Activated CD4-positive, CD25-positive, alpha-beta regulatory T cell treated with anti-CD3 and anti-CD28 coated beads, Interleukin-2, amount 50 U/mL, for 72 hours (primary cell): ENCODE measurements around the gene DDX1.

Experiments used
- DNase-seq: peaks from one replicate; pipeline ENCODE4 v3.0.0; 2021

Gene DDX1

DNA sequence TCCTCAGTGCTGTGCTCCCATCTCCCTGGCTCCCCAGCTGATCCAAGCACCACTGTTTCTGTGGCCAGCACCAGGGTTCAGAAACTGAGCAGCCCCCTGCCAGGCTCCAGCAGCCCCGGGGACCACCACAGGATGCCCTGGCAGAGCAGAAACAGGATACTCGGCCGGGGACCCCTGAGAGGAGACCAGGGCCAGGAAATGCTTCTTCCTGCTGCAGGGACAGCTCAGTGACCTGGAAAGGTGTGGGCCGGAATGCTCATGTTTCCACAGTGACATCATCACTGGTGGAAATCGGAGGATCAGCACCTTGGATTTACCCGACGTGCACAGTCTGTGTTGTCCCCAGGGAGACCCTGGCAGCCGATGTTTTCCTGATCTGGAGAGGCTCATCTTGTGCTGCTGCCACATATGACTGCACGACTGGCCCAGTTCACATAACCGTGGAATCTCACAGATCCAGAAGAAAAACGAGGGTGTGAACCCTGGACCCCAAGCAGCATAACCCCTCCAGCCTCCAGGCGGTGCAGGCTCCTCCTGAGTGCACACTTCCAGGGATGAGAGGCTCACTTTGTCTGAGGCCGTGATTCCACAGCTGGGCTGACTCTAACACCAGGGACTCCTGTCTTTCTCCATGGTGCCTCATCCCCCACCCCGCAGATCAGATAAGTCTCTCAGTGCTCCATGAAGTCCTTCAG, 58.0 kb downstream of the DDX1 start:
- DNase-seq = no peak

DNA sequence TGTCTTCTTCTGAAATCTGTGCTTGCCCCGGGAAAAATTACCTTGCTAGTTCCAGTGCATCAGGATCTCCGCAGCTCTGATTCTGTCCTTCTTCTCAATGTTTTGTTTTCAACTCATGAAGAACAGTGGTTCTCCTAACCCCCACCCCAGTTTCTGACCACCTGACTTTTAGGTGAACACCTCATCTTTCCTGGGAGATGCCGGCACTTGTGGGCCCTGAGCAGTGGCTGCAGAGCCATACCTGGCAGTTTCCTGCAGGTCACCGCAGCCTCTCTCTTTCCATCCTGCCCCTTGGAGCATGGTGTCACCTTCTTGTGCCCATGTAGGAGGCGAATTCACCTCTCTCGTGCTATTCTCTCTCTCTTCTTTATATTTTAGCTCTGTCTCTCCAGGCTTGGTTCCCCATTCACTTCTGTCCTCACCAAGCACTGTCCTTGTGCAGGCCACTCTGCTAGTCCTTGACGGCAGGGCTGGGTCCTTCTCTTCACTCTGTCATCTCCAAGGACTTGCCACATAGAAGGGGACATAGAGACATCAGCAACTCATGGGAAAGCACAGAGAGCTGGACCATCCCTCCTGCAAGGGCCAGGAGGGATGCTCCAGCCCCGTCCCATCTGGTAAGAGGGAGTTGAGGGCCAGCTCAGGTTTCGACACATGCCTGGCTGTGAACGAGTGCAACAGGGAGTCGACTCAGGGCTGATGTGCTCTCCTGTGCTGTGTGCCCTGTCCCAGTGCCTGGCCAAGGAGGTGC, 59.1 kb downstream of the DDX1 start:
- no peak for DNase-seq

DNA sequence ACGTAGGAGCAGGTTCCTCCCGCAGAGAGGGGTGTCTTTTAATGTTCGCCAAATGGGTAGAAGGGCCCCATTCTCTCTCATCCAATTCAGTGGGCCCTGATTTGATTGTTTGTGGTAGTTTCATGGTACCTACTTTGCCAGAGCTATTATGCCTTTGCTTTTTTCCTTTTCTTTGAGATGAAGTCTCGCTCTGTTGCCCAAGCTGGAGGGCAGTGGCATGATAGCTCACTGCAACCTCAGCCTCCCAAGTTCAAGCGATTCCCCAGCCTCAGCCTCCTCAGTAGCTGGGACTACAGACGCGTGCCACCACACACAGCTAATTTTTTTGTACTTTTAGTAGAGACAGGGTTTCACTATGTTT, 59.7 kb downstream of the DDX1 start:
- DNase-seq = no peak

DNA sequence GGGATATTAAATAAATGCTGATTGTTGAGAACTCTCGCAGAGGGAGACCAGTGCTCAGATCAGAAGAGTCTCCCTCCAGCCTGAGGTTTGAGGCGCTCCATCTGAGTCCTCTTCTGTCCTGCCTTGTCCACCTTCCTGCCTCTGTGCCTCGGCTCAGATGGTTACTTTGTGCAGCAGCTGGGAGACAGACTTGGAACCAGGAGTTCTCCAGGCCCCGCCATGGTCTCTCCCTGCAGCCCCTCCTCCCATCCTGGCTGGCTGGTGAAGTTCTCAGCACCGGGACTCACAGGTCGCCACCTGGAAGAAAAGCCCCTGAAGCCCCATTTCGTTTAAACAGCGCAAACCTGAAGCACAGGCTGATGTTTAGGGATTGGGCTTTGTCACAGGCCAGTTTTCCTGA, 60.6 kb downstream of the DDX1 start:
- no peak for DNase-seq

DNA sequence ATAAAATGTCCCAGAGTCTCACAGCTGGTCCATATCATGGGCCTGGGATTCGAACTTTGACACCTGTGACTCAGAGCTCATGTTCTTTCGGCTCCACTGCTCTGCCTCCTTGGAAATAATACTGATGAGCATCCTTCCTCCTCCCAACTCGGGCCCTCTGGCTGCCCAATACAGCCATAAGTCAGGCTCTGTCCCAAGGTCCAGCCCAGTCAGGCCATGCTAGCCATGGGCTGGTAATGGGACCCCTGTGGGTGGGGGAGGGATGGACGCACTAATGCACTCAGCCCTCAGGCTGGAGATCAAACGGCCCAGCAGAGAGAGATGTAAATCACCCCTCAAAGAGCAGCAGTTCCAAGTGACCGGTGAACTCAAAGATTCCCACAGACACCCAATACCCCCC, 61.1 kb downstream of the DDX1 start:
- DNase-seq = no peak

DNA sequence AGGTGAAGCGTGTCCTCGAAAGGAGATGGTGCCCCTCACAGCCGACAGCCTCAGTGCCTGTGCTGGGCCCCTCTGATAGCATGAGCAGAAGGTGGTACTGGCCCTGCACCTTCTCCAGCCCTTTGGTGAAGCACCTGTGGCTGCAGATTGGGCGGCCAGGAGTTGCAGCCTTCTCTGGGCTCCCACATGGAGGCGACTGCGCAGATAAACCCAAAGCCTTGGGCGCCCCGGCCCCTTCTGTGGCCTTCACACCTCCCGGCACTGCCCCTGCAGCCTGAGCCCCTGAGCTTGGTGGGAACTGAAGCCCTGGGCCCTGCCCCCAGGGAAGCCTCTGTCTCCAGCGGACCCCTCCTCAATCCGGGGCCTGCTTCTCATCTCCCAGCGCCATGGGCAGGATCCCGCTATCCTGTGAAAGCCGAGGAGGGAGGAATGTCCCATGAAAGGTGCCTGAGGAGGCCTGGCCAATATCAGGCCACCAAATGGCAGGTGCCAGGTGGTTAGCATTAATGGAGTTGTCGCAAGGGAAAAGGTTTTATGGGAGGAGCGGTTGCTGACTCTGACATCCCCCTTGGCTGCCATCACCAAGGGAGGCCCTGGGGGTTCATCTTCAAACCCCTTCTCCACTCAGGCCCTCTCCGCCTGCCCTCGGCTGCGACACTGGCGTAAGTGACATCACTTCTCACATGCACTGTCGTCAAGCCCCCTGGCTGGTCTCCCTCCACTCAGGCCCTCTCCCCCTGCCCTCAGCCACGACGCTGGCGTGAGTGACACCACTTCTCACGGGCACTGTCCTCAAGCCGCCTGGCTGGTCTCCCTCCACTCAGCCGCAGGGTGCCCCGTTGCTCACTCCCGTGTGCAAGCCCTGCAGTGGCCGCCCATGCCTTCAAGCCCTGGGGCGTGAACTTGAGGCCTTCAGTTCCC, 62.4 kb downstream of the DDX1 start:
- DNase-seq = no peak

DNA sequence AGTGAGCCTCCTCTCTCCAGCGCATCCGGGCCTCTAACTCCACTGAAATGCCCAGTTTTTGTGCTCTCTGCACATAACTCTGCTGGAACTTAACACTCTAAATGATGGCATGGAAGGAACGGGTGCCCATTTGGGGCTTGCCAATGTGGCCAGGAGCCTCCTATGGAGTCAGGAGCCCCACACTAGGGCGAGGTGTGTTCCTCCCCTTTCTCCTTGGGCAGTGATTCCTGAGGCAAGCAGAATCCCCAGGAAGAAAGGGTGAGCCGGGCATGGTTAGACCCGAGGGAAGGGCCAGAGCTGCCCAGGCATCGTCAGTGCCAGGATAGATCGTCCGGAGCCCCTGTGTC, 63.0 kb downstream of the DDX1 start:
- no peak for DNase-seq

DNA sequence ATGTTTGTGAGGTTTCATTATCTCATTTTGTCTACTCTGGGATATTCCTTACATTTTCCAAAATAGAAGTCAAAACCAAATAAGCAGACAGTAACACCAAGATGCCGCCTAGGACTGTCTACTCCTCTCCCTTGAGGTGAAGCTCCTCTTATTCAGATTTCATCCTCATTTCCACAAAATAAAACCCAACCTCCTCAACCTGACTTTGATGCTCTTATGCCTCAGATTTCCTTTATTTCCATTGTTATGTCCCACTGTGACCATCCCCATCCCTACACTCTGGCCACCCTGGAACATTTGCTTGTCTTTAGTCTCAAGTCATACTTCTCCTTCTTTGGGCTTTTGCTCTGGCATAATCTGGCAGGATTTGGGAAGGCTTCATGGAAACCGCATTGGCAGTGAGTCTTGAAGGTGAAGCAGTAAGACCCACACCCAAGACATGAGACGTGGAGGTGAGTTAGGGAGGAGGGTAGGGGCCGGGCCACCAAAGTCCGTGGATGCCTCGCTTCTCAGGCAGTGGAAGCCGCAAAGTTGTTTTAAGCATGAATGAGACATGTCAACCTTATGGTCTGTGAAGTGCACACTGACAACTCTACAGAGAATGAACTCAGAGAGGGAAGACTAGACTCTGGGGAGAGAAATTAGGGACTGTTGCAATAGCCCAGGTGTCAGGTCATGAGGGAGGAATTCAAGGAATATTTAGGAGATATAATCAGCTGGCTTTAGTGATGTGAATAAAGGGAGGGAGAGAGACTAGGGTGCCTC, 63.6 kb downstream of the DDX1 start:
- no peak for DNase-seq

DNA sequence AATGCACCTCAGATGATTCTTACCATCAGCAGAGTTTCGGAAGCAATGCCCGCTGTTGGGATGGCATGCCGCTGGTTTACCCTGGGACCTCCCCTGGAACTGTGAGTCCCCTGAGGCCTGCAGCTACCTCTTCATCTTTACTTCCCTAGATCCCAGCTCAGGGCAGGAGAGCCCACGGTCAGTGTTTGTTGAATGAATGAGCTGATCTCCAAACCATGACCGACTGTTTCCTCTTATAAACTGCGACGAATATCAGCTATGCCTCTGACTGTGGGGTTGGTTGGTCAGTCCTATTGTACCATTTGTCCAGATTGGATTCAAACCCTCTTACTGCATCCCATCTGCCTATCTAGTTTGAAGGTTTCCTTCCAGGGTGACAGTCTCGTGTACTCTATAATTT, 64.4 kb downstream of the DDX1 start:
- DNase-seq = no peak

DNA sequence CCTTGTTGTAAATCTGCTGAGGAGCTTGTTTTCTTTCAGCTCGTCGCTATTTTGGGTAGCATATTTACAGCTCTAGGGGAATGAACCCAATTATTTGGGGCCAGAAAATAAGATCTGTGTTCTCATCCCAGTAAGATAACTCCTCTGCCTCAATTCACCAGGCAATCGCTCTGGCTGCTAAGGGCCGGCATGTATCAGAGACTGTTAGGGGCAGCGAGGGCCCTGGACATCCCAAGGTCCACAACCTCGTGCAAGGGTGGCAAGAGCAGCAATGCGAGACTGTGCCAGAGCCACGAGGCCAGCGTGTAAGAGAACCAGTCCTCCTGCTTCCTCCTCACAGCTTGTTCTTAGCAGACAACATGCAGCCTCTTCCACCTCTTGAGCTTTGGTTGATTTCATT, 66.1 kb downstream of the DDX1 start:
- no peak for DNase-seq

DNA sequence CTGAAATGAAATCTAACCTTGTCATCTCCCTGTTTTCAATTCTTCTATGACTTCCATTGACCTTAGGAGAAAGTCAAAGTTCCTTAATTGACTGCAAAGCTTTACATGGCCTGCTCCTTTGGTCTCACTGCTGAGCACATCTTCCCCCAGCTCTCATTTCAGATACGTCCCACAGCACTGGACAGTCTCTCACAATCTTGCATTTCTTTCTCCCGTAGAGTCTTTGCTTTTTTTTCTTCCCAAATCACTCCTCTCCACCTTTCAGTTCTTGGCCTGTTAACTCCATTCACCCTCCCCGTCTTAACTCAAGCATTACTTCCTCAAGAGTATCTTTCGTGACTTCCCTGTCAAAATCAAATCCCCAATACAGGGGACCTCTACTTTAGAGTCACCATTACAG, 67.2 kb downstream of the DDX1 start:
- DNase-seq = no peak

DNA sequence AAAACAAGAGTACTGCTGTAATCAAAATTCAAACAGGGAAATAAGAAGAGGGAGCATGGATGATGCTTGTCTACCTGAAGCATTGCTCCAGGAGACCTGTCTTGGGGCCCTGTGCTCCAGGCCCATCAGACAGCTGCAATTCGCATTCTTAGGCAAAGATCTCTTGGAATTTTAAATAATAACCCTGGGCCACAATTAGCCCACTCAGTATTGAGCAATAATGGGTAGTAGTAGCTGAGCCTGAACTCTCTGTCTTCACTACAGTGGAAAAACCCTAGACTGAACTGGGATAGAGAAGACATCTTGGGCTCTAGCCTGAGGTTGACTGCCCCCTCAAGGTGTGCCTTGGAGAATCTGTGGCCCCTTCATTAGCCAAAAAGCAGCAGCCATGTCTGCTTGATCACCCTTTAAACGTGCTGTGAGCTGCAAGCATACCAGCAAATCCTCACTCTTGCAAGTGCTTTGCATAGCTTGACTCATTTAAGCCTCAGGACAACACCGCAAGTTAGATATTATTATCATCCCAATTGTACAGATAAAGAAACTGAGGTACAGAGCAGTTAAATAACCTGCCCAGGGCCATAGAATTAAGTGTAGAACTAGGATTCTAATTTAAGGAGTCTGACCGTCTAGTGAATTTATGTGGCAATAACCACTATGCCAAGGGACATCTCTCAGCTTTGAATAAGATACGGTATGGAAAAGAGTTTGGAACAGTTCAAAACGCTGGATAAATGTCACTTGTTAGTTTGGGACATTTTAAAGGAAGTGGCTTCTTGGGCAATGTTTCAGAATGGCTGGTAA, 69.0 kb downstream of the DDX1 start:
- DNase-seq = no peak

DNA sequence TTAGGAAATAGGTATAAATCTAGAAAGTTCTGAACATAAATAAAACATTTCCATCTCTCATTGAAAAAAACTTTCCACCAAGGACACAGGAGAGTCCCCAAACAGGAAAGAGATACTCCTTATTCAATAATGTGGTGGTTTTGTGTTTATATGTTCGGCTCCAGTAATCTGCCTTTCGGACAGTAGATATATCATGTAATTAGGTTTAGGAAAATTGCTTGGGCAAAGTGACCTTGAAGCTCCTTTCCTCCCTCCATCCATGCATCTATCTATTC, 69.6 kb downstream of the DDX1 start:
- DNase-seq = no peak

DNA sequence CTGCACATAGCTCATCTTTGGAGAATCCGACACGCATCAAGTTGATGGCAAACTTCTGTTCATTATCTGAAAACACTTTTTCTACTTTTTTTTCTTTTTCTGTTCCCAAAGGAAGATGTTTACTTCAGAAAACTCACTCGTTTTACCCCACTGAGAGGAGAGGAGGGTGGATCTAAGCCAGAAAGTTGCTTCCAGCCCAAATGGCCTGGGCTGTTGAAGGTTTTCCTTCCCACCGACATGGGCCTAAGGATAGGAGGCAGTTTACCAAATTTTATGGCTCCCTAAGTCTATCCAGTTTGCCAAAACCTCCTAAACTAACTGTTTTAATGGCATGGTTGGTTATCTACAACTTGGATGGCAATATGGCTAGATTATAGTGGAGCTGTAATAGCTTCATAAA, 70.4 kb downstream of the DDX1 start:
- no peak for DNase-seq

DNA sequence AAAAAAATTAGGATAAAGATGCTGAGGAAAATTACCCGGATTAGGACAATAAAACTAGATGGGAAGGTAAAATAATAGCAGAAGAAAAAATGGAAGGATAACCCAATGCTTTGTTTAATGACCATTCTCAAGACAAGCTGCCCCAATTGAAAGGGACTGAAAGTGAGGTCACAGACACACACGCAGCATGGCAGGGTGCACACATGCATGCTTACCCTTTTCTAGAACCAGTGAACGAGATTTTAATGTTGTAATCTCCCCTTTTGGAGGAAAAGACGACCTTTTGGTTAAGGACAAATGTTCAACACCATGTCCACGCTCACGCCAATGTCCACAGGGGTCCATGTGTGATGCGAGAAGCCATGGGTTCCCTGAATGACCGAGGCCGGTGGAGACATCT, 70.9 kb downstream of the DDX1 start:
- DNase-seq = no peak

DNA sequence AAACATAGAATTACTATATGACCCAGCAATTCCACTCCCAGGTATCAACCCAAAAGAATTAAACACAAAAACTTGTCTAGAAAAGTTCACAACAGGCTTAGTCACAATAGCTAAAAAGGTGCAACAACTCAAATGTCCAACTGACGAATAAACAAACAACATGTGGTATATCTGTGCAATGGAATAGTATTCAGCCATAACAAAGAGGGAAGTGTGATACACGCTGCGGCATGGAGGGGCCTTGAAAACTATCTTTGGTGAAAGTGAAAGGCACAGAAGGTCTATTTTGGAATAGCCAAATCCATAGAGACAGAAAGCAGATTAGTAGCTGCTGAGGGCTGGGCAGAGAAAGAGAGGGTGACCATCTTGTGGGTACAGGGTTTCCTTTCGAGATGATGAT, 72.1 kb downstream of the DDX1 start:
- no peak for DNase-seq

DNA sequence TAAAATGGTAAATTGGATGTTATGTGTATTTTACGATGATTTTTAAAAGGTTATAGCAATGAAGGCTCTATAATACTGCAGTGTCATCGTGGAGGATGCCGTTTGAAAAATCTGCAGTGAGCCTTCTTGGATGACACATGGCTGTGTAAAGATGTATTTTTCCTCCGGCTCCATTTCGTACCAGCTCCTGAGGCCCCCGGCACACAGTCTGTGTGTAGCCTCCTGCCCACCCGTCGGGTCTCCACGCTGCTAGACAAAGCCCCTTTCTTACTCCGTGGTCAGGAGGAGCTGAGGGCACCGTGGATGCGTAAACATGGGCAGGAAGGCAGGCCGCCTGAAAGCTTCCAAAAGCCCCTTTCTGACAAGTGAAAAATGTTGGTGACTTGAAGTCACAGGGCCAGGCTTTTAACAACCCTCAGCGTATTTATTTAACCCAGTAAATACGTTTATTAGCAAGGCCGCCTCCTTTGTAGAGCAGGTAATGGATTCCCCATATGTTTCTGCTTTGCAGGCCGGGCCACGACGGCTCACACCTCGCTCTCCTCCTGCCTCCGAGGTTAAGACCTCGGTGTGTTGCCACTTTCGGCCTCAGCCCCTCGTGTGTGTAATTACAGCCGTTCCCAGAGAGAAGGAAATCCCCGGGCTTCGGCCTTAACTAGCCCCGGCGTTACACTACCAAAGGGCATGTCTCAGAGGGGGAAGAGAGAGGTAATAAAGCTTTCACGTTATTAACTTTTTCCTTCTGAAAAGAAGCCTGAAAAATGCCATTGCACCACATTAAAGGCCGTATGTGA, 72.8 kb downstream of the DDX1 start:
- DNase-seq = no peak

DNA sequence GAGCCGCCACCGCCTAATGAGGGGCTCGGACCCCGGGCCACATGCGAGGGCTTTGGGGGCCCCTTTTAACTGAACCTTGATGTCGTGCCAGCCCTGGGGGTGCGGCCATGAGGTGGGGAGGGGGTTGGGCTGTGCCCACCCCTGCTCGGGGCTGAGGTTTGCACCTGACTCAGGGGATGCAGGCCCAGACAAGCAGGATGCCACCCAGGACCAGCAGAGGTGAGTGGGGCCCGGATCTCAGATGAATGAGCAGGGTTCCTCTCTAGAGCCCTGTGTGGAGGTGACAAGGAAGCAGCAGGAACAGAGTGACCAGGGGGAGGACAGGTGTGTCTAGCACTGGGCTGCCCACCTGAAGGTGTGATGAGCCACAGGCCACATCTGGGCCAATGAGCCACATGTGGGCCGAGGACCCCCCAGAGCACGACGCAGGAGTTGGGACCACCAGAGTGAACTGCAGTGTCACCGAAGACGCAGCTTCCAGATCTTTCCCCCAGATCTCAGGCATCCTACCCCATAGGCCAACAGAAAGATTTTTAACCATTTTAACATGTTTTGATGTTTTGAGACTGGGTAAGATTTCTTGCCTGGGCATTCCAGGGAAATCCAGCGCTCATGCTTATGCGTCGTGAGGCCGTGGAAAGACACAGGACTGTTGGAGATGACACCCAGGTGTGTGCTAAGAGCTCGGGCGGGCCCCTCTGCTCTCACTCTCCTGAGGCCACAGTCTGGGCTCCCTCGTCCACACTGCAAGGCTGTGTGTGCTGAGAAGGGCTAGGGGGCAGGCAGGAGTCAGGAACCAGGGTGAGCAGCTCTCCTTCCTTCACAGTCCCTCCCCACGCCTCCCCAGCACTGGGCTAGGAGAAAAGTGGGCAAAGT, 73.6 kb downstream of the DDX1 start:
- no peak for DNase-seq

DNA sequence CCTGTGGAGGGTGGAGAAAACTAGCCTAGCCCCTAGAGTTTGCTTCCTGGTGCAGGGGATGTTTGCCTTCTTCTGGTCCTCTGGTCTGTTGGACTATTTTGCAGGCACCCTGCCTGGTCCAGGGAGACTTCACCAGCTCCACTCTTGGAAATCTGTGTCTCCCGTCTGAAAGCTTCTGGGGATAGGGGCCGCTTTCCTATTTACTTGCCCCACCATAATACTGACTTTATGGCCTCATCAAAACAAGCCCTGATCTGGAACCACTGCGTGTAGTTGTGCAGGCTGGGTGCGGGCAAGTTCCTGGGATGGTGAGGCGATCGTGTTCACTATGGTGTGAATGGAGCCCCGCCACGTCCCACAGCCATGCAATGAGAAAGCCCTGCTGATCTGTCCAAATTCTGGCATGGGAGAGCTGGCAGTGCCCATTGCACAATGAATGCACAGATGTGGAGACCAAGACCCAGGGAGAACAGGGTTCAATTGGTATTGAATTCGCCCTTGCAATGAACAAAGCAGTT, 74.3 kb downstream of the DDX1 start:
- no peak for DNase-seq
